ENCODE data around the gene DNAH9. TPM values are rescaled to one million over a fixed set of nuclear protein-coding genes. Genes with fewer than 3 reads are reported as not detected.

The DNAH9 gene
- total and polyA plus RNA-seq, 12 donors: 0.06 to 0.10 TPM; not detected in 10

DNA sequence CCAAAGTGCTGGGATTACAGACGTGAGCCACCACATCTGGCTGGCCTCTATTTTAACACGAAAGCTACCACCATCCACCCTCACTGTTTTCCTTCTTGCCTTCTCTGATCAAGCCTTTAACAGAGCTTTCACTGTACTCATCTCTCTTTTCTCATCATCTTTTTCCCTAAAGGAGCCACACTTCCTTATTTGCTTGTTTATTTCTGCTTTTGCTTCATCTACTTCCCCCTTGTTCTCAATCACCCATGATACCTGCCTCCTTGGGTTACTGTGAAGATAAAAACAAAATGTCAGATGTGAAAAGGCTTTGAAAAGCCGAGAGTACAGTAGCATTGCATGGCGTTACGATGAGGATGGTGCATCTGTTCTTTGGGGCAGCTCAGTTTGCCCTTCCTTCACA is 319.1 kb downstream of the DNAH9 start:
- intact Hi-C loops (cut with DNase I): no loop called here
- DNase-seq (no peak), ATAC-seq (no peak)
- Histone ChIP-seq H3K4me3 (no peak overlapping the region), H3K36me3 (no peaks in the 10 kb centered on the region), H3K27me3 (peaks cover 0 to 10% (median 0%) of the 10 kb centered on the region in 7 donors), H3K4me1 (no peaks in the 10 kb centered on the region), H3K9me3 (peaks cover 0 to 10% (median 3%) of the 10 kb centered on the region in 11 donors), H3K27ac (no peak overlapping the region)
- TF ChIP-seq, protein P1, sequence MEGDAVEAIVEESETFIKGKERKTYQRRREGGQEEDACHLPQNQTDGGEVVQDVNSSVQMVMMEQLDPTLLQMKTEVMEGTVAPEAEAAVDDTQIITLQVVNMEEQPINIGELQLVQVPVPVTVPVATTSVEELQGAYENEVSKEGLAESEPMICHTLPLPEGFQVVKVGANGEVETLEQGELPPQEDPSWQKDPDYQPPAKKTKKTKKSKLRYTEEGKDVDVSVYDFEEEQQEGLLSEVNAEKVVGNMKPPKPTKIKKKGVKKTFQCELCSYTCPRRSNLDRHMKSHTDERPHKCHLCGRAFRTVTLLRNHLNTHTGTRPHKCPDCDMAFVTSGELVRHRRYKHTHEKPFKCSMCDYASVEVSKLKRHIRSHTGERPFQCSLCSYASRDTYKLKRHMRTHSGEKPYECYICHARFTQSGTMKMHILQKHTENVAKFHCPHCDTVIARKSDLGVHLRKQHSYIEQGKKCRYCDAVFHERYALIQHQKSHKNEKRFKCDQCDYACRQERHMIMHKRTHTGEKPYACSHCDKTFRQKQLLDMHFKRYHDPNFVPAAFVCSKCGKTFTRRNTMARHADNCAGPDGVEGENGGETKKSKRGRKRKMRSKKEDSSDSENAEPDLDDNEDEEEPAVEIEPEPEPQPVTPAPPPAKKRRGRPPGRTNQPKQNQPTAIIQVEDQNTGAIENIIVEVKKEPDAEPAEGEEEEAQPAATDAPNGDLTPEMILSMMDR (IDR thresholded peaks at IDR 0.05): no peak
- WGBS, 2 donors: 81 to 91% methylated on average over 5 of the region's 5 CpGs

DNA sequence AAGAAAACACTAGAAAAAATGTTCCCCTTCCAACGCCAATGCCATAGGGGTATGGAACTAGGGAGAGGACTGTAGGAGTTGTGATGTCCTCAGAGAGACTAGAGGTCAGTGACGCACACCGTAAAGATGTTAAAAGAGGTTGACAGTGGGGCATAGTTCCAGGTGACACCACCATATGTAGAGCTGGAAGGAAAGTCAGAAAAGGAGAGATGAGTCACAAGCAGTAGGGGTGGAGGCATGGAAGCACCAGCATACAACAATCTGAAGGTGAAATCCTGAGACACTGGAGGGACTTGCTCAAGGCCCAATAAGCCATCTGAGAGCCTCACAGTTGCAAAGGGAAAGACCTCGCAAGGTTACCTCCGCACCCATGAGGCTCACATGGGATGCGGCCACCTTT is 323.0 kb downstream of the DNAH9 start:
- intact Hi-C loops (cut with DNase I): loop anchor here in 1 of 10 donors (10.0 kb wide), 1 partner anchor 156 kb away; no protein-coding TSS in a partner anchor
- WGBS, 2 donors: 93 to 98% methylated on average over 6 of the region's 6 CpGs
- Histone ChIP-seq H3K27ac (no peak overlapping the region), H3K27me3 (peaks cover 0 to 10% (median 0%) of the 10 kb centered on the region in 7 donors), H3K36me3 (no peaks in the 10 kb centered on the region), H3K4me3 (no peak overlapping the region), H3K9me3 (peaks cover 0 to 1% (median 0%) of the 10 kb centered on the region in 11 donors), H3K4me1 (peaks cover 0 to 13% (median 0%) of the 10 kb centered on the region in 9 donors)
- ATAC-seq (no peak), DNase-seq (no peak)
- TF ChIP-seq, protein P1 (IDR thresholded peaks at IDR 0.05): no peak

DNA sequence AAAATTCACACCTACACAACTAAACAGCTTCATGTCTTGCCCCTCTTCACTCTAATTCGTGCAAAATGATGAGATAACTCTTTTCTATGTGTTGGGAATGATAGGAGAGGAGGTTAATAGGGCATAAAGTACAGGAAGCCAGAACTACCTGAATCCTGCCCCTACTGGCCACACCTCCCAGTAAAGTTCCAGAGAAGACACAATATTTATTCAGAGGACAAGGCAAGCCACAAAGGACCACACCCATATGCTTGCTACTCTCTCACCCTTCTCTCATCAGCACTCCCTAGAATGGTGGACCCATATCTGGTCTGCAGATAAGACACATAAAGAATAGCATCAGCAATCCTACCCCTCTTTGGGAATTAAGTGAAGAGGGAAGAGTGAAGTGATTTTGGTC is 324.4 kb downstream of the DNAH9 start:
- no peak for ATAC-seq
- TF ChIP-seq, protein P1 (IDR thresholded peaks at IDR 0.05): no peak
- no peak overlapping the region for H3K4me3 ChIP-seq
- WGBS, 2 donors: 72 to 76% methylated on average over 1 of the region's 1 CpG
- H3K27ac ChIP-seq: no peak overlapping the region
- peaks cover 0 to 13% (median 0%) of the 10 kb centered on the region in 9 donors for H3K4me1 ChIP-seq
- peaks cover 0 to 2% (median 0%) of the 10 kb centered on the region in 7 donors for H3K27me3 ChIP-seq
- no peaks in the 10 kb centered on the region for H3K36me3 ChIP-seq
- intact Hi-C loops (cut with DNase I): loop anchor here in 1 of 10 donors (10.0 kb wide), 1 partner anchor 158 kb away; no protein-coding TSS in a partner anchor
- H3K9me3 ChIP-seq: peaks cover 0 to 6% (median 0%) of the 10 kb centered on the region in 11 donors
- no peak for DNase-seq

DNA sequence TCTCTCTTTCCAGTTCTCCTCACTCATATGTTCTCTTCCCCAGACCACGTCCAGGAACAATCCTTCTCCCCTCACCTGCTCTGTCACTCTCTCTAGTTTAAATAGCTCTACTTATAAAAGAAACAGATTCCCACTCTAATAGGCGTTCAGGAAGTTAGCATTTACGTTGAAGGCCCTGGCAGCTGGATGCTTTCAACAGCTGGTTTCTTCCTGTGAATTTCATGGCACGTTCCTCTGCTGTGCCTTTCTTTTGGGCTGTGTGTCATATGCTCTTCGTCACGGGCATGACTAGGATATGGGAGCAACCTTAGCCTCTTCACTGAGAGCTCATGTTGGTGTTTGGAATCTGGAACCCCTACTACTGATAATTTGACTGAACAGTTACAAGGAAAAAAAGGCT is 325.8 kb downstream of the DNAH9 start:
- 55 to 61% methylated on average over 6 of the region's 6 CpGs for WGBS, 2 donors

More for the DNA sequence above, 325.8 kb downstream of the DNAH9 start:
- no peak overlapping the region for H3K4me3 ChIP-seq
- H3K27me3 ChIP-seq: no peaks in the 10 kb centered on the region
- TF ChIP-seq, protein P1 (IDR thresholded peaks at IDR 0.05): no peak
- no peaks in the 10 kb centered on the region for H3K36me3 ChIP-seq
- DNase-seq (no peak), ATAC-seq (no peak)
- H3K4me1 ChIP-seq: peaks cover 0 to 13% (median 0%) of the 10 kb centered on the region in 9 donors
- intact Hi-C loops (cut with DNase I): loop anchor here in 1 of 10 donors (10.0 kb wide), 1 partner anchor 159 kb away; no protein-coding TSS in a partner anchor
- no peak overlapping the region for H3K27ac ChIP-seq
- peaks cover 0 to 6% (median 0%) of the 10 kb centered on the region in 11 donors for H3K9me3 ChIP-seq
